Vagina (tissue), 2 donors: ENCODE results near the gene ABCB8.

Experiments
- CTCF ChIP-seq, 3 experiments: fragments of 450-650 bp in 2 of 3; fragments of 200-600 bp in 1 of 3; sonication (generic) in 1 of 3; IDR thresholded peaks; one replicate each; pipeline ENCODE4 v1.5.1; 2017 to 2019; ENCODE audit warnings: antibody characterized with exemption in 3 of 3, mild to moderate bottlenecking in 2 of 3, moderate library complexity in 2 of 3
- POLR2A ChIP-seq, 2 donors: fragments of 450-650 bp; IDR thresholded peaks; one replicate each; pipeline ENCODE4 v1.6.1; 2017; ENCODE audit warnings: antibody characterized with exemption in 2 of 2, mild to moderate bottlenecking in 2 of 2, moderate library complexity in 2 of 2

GRCh38 chr7:151074817-151075661, 46.8 kb downstream of the ABCB8 start:
- TF ChIP-seq CTCF (IDR thresholded peaks at IDR 0.05) (no peak), POLR2A (IDR thresholded peaks at IDR 0.05) (no peak)
